GDM1 (cell line): ENCODE results near the gene STXBP6.
"Not testable (repeated sequence)": the region's sequence is repeated elsewhere in the genome, so short reads cannot be mapped to it uniquely, and the experiment has no call there.

Experiments used
- DNase-seq: peaks from one replicate; lab custom pipeline; 2025; lab: John Stamatoyannopoulos, UW

Gene STXBP6

DNA sequence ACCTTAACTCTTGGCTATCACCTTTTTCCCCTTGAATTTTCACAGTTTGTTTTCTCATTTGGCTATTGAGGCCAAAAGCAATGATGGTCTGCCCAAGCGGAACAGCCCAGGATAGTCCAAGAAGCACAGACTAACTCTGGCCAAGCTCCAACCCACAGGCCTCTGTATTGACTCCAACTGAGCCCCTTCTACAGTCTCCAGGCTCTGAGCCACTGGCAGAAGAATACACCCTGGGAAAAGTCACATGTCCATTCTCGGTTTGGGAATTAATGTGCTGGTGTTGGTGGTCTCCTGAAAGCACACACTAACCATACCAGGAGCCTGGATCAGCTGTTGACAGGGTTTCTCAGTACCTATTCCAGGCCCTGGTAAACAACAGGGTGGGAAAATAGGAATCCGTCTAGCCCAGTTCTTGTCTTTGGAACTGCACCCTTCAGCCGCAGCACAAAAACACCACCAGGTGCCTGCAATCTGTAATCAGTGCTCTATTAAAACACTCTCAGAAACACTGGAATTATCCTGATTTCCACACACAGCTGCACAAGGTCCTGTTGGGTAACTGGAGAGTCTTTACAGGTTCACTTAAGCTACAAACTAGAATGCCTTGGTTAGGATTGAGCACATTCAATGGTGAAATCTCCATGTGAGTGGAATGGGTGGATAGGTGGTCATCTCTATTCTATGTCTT lies 63.6 kb downstream of the STXBP6 start:
- DNase-seq, result no peak

GRCh38 chr14:24984846-24985589 lies 64.9 kb downstream of the STXBP6 start:
- DNase-seq, result no peak

DNA sequence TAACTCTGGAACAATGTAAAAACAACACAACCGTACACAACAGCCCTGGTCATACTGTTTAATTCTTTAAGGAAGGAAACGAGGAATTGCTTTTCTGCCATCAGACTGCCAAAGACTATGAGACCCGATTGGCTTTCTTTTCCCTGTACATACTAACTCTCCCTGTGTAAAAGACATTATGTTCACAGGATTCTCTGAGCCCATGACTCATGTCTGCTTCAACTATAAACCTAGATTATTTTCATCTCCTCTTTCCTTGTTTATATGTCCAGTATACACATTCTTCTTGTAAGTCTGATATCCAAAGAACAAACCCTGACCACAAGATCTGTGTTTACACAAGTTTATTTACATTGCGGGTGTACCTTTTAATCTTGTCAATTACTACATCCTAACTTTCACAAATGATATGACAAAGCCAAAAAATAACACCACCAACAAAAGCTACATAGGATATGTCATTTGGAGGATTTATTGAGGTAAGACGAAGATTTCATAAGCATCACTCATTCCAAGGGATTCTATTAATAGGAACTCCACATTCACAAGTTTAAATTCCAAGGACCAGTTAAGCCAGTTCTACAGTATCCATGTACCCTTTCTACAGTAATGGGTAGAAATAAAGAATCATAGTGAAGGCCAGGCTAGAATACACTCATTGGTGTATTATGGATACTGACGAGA lies 67.3 kb downstream of the STXBP6 start:
- DNase-seq, result no peak

DNA sequence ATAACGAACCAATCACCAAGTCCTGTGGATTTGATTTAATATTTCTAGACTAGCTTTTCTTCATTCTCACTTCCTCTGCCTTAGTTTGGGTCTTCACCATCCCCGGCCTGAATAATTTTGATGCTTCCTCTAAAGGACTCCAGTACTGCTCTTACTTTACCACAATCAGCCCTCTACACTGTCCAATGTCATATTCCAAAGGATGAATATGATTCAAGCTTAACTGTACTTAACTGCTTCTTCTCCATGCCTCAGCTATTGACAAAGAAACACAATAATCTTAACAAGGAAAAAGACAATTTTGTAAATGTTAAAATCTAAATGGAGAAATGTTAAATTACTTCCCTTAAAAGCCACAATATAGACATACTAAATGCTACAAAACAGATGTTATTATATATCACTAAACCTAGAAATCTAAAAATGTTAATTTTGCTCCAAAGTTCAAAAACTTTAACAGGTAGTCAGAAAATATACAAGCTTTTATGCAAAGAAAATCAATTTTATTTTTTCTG lies 70.2 kb downstream of the STXBP6 start:
- DNase-seq, result no peak

- DNase-seq, result no peak
Observed at GRCh38 chr14:24978862-24979724, 70.9 kb downstream of the STXBP6 start.

GRCh38 chr14:24976602-24977001 lies 73.3 kb downstream of the STXBP6 start:
- no peak for DNase-seq

DNA sequence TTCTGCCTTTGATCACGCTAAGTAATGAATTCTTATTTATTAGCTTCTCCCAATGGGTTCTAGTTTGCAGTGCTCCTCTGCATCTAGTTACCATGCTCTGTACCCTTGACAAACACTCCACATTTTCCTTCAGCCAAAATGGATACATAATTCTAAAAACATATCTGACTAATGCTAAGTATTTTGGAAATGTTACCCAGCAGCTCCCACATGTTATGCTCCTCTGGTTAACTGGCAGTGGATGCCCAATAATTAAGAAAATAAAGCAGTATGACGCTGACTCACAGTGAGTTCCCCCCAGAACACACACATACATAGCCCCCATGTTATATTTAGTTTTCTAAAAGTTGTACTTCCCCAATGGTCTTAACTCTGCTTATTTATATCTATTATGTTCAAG lies 74.6 kb downstream of the STXBP6 start:
- DNase-seq, result no peak

GRCh38 chr14:24974591-24975374 lies 75.2 kb downstream of the STXBP6 start:
- no peak for DNase-seq

GRCh38 chr14:24972844-24973243 lies 77.1 kb downstream of the STXBP6 start:
- DNase-seq, result no peak

DNA sequence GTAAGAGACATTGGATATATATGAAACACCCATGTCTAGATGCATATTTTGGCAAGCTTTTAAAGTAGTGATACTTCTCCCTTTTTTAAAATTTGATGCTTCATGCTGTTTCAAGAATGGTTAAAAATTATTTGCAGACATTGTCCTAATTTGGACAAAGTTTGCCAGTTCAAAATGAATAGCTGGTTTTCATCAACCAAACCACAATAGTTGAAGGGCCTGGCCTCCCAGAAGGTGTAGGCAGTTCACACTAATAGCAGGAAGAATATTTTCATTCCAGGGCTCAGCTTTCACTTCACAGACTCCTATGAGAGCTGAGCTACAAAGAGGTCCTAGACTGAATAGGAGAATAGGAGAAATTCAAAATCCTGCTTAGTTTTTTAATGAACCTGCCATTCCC lies 78.7 kb downstream of the STXBP6 start:
- DNase-seq, result no peak

GRCh38 chr14:24966579-24966964 lies 83.4 kb downstream of the STXBP6 start:
- no peak for DNase-seq

DNA sequence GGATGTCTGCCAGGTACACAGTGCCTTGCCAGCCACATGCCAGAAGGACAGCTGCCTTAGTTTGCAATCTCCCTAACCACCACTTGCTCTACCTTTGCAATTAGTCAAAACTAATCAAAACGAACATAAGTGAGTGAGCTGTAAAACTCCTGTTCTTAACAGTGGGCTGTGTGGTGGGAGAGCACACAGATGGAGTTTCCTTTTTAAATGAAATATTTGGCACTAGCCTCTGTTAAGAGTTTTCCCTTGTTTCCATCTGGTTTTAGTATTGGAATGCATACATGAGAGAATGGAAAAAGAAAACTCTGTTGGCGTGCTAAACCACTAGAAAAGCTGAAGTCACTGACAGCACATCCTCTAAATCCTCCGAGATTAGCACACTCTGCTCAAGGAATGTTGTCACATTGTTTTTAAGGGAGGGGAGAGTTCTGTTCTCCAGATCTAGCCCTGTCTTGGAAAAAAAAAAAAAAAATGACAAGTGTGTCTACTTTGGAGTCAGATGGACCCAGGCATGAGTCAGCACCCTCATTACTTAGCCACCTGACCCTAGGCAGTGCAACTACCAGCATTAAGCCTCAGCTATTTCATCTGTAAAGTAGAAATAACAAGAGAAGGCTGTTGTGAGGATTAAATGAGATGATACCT lies 83.9 kb downstream of the STXBP6 start:
- DNase-seq, result no peak

DNA sequence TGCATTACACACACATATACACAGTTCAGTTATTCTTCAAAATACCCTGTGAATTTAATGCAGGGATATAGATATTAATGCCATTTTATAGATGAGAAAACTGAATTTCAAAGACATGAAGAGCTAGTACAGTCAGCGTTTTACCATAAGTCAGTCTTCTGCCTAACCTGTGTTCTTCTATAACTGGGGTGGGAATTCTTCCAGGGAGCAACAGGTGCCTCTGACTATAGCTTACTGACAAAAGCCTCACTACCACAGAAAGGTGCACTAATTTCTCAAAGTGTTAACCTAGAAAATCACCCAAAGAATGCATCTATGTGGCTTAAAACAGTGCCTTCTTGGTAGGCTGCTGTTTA lies 84.4 kb downstream of the STXBP6 start:
- no peak for DNase-seq

GRCh38 chr14:24964591-24964990 lies 85.4 kb downstream of the STXBP6 start:
- DNase-seq, result no peak

GRCh38 chr14:24964048-24964447 lies 85.9 kb downstream of the STXBP6 start:
- DNase-seq, result no peak

- not testable (repeated sequence) for DNase-seq
Observed at GRCh38 chr14:24962118-24962517, 87.8 kb downstream of the STXBP6 start.

- no peak for DNase-seq
Observed at GRCh38 chr14:24960816-24961215, 89.1 kb downstream of the STXBP6 start.

GRCh38 chr14:24959791-24960331 lies 90.1 kb downstream of the STXBP6 start:
- no peak for DNase-seq

GRCh38 chr14:24958271-24958670 lies 91.7 kb downstream of the STXBP6 start:
- no peak for DNase-seq

GRCh38 chr14:24957814-24958213 lies 92.1 kb downstream of the STXBP6 start:
- DNase-seq, result no peak
